Activated CD4-positive, CD25-positive, alpha-beta regulatory T cell treated with anti-CD3 and anti-CD28 coated beads, Interleukin-2, amount 50 U/mL, for 24 hours (primary cell): ENCODE results near the gene GALNT2.
A peak's percentile ranks its signal among the peaks of the same experiment; 100 is the strongest.

Experiments
- ATAC-seq, 2 donors: fragments of 150-1000 bp; cut with Tn5 transposase; one replicate each; pipeline ENCODE4 v1.10.0; 2021; ENCODE audit warnings: mild to moderate bottlenecking in 1 of 2, moderate library complexity in 1 of 2

GALNT2 gene

GRCh38 chr1:230149751-230150584, 82.9 kb downstream of the GALNT2 start:
- ATAC-seq = no peak

DNA sequence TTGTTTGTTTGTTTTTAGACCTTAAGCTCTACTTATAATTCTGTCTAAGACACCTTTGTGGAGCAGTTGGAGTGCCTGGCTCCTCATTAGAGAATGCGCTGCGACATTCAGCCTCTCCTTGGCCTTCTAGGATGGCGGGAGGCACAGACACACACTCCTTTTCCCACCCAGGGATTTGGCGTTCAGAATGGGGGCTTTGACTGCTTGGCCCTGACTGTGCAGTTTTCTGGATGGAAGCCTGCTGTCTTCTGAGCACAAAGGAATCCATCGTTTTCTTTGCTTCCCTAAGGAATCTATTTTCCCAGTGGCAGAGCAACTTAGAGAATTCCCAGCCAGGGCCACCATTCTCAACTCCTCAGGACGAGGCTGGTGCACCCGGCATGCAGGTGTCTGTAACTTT, 83.6 kb downstream of the GALNT2 start:
- ATAC-seq = no peak

- ATAC-seq = no peak
Measured at GRCh38 chr1:230151924-230152468, 85.0 kb downstream of the GALNT2 start.

GRCh38 chr1:230152999-230153398, 86.0 kb downstream of the GALNT2 start:
- no peak for ATAC-seq

DNA sequence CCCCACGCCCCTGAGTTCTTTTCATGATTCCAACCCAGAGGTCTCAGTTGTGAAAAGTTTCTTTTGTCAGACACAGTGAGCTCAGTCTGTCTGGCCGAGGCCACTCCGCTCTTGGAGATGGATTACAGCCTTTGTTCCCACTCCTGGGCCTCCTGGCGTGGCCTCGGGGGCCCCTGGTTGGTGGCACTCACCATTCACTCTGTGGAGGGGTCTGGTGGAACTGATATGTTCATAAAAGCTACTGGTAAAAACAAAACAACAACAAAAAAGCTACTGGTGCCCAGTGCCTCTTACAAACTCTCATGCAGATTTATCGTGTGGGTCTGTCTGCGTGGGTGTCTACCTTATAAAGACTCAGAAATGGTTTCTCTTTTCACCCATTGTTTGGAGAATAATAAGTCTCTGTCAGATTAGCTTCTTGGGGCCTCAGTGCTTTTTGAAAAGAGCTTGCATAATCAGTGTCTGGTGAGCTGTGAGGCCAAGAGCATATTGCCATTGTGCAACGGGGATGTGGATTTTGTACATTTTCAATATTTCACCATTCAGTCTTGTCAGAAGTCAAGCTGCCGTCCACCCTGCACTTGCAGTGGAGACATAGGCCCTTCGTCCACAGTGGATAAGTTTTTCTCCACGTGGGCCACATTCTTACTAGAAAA, 86.7 kb downstream of the GALNT2 start:
- ATAC-seq = no peak

DNA sequence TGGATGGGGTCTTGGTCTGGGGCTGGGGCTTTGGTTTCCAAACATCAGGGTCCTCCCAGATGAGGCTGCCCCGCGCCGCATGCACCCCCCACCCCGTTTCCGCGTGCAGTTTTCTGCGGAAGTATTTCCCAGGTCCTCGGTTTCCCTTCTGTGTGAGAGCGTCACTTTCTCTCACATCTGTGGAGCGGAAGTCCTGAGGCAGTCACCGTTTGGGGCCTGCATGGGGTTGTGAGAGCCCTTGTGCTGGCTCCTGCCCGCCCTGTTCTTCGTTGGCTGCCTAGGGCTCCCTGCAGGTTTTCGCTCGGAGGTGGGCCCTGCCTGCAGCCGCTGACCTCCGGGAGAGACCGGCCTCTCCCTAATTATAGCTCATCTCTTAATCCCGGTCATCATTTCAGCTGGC, 88.0 kb downstream of the GALNT2 start:
- ATAC-seq = no peak

- no peak for ATAC-seq
Measured at GRCh38 chr1:230156068-230156467, 89.0 kb downstream of the GALNT2 start.

GRCh38 chr1:230156536-230156935, 89.5 kb downstream of the GALNT2 start:
- no peak for ATAC-seq

DNA sequence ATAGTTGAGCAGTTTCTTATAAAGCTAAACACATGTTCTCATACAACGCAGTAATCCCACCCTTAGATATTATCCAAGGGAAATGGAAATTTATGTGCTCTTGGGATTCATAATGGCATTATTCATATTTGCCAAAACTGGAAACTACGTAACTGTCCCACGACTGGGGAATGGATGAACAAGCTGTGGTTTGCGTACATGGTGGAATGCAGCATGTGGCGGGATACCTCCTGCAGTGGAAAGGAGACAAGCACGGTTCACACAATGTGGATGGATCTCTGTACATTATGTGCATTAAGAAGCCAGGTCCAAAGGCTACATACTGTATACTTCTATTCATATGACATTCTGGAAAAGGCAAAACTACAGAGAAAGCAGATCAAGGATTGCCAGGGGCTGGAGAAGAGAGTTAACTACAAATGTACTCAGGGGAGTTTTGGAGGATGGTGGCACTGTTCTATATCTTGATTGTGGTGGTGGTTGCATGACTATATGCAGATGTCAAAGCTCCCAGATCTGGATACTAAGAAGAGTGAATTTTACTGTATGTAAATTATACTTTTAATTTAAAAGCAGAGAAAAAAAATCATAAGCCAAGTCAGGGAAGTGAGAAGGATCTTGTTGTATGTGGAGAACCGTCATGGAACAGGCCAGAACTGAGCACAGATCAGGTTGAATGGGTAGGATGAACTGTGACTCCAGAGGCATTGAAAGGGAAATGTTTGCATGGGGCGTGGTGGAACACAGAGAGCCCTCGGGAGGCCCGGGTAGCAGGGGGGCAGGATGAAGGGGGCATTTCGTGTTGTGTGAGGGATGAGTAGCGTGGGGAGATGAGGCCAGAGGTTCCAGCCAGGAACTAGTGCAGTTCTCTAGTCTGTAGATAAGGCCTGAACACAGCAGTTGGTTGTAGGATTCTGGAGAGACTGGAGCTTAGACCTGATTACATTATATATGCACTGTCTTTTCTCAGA, 90.7 kb downstream of the GALNT2 start:
- no peak for ATAC-seq

- no peak for ATAC-seq
Measured at GRCh38 chr1:230158415-230159291, 91.6 kb downstream of the GALNT2 start.

- ATAC-seq = no peak
Measured at GRCh38 chr1:230159580-230159979, 92.5 kb downstream of the GALNT2 start.

- no peak for ATAC-seq
Measured at GRCh38 chr1:230160957-230161771, 94.1 kb downstream of the GALNT2 start.

GRCh38 chr1:230163205-230163604, 96.2 kb downstream of the GALNT2 start:
- ATAC-seq = no peak

DNA sequence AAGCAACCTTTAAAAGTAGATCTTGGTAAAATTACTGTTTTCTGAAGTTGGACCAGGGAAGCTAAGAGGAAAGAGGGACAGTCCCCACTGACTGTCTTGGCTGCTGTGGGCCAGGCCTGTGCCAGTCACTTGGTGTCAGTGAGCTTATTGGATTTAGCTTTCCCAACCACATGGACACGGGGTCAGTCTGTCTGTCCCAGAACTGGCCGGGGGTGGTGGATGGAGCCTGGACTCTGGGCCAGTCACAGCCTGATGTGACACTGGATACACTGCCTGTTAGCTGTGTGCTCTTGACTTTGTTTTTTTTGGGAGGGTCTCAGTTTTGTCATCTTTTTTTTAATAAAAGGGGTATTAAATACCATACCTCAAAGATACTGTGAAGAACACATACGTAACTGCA, 96.7 kb downstream of the GALNT2 start:
- no peak for ATAC-seq

DNA sequence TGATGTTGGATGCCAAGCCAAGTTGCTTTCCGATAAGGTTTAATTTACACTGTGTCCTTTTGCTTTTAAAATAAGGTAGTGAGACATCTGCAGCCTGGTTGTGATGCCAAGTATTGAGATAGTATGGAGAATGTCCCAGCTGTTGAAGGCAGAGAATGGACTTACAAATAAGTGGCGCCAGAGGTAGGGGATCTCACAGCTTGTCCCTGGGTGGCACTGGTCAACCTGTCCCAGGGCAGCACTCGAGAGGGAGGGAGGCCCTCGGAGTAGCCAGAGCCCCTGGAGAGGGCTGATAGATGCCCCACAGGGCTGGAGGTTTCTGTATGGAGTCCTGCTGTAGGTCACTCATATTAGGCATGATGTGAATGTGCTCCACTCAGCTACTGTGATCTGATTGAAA, 98.5 kb downstream of the GALNT2 start:
- ATAC-seq = no peak

DNA sequence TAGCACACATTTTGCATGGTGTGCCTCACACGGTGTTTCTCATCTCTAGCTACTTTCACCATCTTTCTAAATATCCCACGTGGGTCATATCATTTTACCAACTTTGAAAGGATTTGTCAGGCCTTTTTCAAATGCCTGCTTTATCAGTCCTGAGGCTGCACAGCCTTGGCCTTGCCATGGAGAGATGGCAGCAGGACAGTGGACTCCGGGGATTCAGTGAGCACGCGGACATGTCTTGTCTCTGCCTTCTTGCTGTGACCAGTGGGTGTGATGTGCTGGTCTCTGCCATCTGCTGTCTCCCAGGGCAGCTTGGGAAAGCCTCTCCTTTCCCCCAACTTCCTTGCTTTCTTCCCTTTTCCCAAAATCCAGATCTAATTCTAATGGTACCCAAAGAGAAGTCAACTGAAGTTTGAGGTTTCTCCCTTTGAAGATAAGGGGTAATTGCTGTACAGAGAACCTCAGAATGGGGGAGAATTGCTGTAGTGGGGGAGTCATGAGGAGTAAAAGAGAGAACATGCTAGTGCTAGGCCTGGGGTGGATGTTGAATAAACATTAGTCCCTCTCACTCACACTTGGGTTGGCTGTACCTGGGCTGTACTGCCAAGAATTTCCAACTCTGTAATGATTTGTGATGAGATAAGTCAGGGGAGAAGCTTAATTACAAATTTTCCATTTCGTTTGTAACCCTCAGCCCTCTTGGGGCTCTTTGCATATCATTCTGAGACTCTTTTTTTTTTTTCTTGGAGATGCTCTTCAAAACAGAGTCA, 99.5 kb downstream of the GALNT2 start:
- peak in 1 of 2 donors; percentile 20 for ATAC-seq

- ATAC-seq = peak; percentile 42 to 52
Measured at GRCh38 chr1:230167419-230167852, 100.4 kb downstream of the GALNT2 start.

GRCh38 chr1:230169454-230170152, 102.6 kb downstream of the GALNT2 start:
- peak; percentile 35 to 39 for ATAC-seq

DNA sequence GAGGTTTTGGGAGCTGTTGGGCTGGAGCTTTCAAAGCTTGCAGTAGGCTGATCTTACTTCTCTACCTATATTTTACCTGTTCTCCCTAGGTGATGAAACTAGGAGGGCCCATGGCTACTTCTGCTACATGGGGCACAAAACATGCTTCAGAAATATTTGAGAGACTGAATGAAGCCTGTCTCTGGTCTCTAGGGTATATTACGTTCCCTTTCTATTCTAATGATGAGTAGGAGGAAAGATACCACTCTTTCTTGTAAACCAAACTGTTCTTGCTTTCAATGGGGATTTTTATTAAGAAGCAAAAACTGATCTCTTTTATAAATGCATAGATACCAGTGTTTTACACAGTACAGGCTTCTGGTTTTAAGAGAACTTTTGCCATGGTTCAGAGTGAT, 103.1 kb downstream of the GALNT2 start:
- no peak for ATAC-seq
